ENCODE data around the gene PROM1. TPM values are rescaled to one million over a fixed set of nuclear protein-coding genes. Genes with fewer than 3 reads are reported as not detected.

PROM1 gene
- total and polyA plus RNA-seq, 2 of the 8 experiments (the other 6 are each of a cell fraction or from before 2014, with no cell fraction given), result 36.0 to 59.7 TPM

- peaks cover 0 to 9% (median 3%) of the 10 kb centered on the region in 4 experiments; a peak in 2 of 7 replicates for H3K4me1 ChIP-seq (replicated peaks in 1 of 4; ENCODE audit: control insufficient read depth in 3 of 4, insufficient read depth in 4 of 4, low read length in 3 of 4)
- FAIRE-seq, result no peak
- no peak overlapping the region for H3K4ac ChIP-seq (replicated peaks; ENCODE audit: insufficient read length, low read depth, low read length)
- 45% methylated on average over 8 of the region's 8 CpGs; no CpG with 5 or more reads in 1 of the 2 experiments for WGBS, 2 experiments (ENCODE audit: extremely low coverage in 1 of 2, insufficient coverage in 1 of 2, insufficient read length in 1 of 2, insufficient replicate concordance in 2 of 2, low coverage in 1 of 2, low lambda C conversion rate in 2 of 2, missing lambda C conversion rate in 1 of 2)
- no peak overlapping the region for H2BK12ac ChIP-seq (ENCODE audit: low read depth, low read length)
- no peak overlapping the region for H3K56ac ChIP-seq (replicated peaks; ENCODE audit: insufficient read length, low read depth, low read length)
- H3K79me1 ChIP-seq (ENCODE audit: low read depth, low read length), result no peaks in the 10 kb centered on the region
- H3K4me2 ChIP-seq (ENCODE audit: insufficient read depth in 1 of 2, low read depth in 2 of 2, low read length in 2 of 2), result peak overlapping the region; percentile 5 to 48; a peak in 1 of 4 replicates
- peak overlapping the region; percentile 94 for H2AFZ ChIP-seq (ENCODE audit: low read length)
- H2BK120ac ChIP-seq (replicated peaks; ENCODE audit: low read depth, low read length), result no peak overlapping the region
- H3K79me2 ChIP-seq (ENCODE audit: control insufficient read depth in 1 of 2, insufficient read depth in 2 of 2, low read length in 2 of 2), result no peaks in the 10 kb centered on the region
- H4K20me1 ChIP-seq (replicated peaks in 1 of 2; ENCODE audit: control insufficient read depth in 1 of 2, insufficient read depth in 2 of 2, low read length in 2 of 2), result peaks cover 0 to 3% of the 10 kb centered on the region in 2 experiments
- CTCF ChIA-PET (ENCODE audit: partially characterized antibody), result interaction anchor here (1.0 to 6.3 kb wide), 6 partner anchors 9 to 131 kb away, joined by 3 to 33 read pairs (median 8); no protein-coding TSS in a partner anchor
- H3K14ac ChIP-seq (ENCODE audit: insufficient read length), result no peak overlapping the region
- no peak overlapping the region for H3K4me3 ChIP-seq (ENCODE audit: extremely low read depth in 1 of 4, insufficient read depth in 2 of 4, low read depth in 3 of 4, low read length in 4 of 4)
- no peak overlapping the region for H4K5ac ChIP-seq (ENCODE audit: insufficient read length, low read depth, low read length)
- H3K9me3 ChIP-seq (ENCODE audit: insufficient read depth in 2 of 2, low read depth in 1 of 2, low read length in 1 of 2), result no peaks in the 10 kb centered on the region
- H3K9ac ChIP-seq (replicated peaks in 1 of 4; ENCODE audit: extremely low read depth in 1 of 4, low read depth in 3 of 4, low read length in 3 of 4), result no peak overlapping the region; a peak in 1 of 7 replicates
- no peak overlapping the region for H3K23ac ChIP-seq (ENCODE audit: insufficient read length)
- H3K27me3 ChIP-seq (replicated peaks in 1 of 4; ENCODE audit: control insufficient read depth in 3 of 4, extremely low read depth in 1 of 4, insufficient read depth in 3 of 4, low read length in 3 of 4), result no peaks in the 10 kb centered on the region
- H4K91ac ChIP-seq (replicated peaks; ENCODE audit: insufficient read length, low read length), result no peak overlapping the region
- H2BK20ac ChIP-seq (ENCODE audit: low read length), result no peak overlapping the region
- H3K18ac ChIP-seq (ENCODE audit: extremely low read depth, low read length), result no peak overlapping the region
- POLR2A ChIA-PET (ENCODE audit: partially characterized antibody), result no interaction called here
- peak overlapping the region; percentile 43; the same call in 1 of the 2 replicates for H4K8ac ChIP-seq (ENCODE audit: extremely low read depth, insufficient read depth, low read length)
- peak in 1 of 2 experiments; percentile 54 for DNase-seq (ENCODE audit: low read depth in 1 of 2, low spot score in 2 of 2)
- H2AK5ac ChIP-seq (ENCODE audit: low read depth, low read length), result no peak overlapping the region
- no peak overlapping the region for H2BK5ac ChIP-seq (ENCODE audit: low read depth, low read length)
- peak; percentile 31 for TF ChIP-seq ASH2L (IDR thresholded peaks at IDR 0.05; ENCODE audit: low read length)
- TF ChIP-seq SP4 (IDR thresholded peaks at IDR 0.05; ENCODE audit: low read length), result no peak
- no peaks in the 10 kb centered on the region for H3K36me3 ChIP-seq (ENCODE audit: control insufficient read depth in 2 of 4, insufficient read depth in 4 of 4, low read length in 3 of 4)
- H3K23me2 ChIP-seq (ENCODE audit: low read depth, low read length), result peaks cover 4% of the 10 kb centered on the region; the same call in 1 of the 2 replicates
- no peak overlapping the region for H3K27ac ChIP-seq (ENCODE audit: low read depth, low read length)
- no peak overlapping the region; the same call in 1 of the 2 replicates for H2BK15ac ChIP-seq (ENCODE audit: low read length)
Measured at GRCh38 chr4:15938182-15938581, 145.6 kb downstream of the PROM1 start.

All from H1 (cell line).